HepG2 (cell line): ENCODE measurements around the gene DKKL1.

Experiments
- ZNF607 ChIP-seq: sonication (generic); formaldehyde crosslinking; IDR thresholded peaks from 2 replicates; pipeline ENCODE4 v1.5.1; 2020; ENCODE audit warnings: missing genetic modification reagents, mild to moderate bottlenecking, borderline replicate concordance
- TF ChIP-seq, protein P1 (sequence below), 2 experiments: sonication (generic) in 1 of 2; formaldehyde crosslinking in 1 of 2; IDR thresholded peaks; 2 replicates each; pipeline versions ENCODE4 v1.4.0 to v1.6.1; 2018 to 2020; ENCODE audit warnings: missing genetic modification reagents in 2 of 2, borderline replicate concordance in 1 of 2, low read depth in 1 of 2, mild to moderate bottlenecking in 1 of 2, missing biosample characterization in 1 of 2

GRCh38 chr19:49398931-49399330, 35.3 kb downstream of the DKKL1 start:
- no peak for TF ChIP-seq ZNF607 (CRISPR knock-in tag)
- TF ChIP-seq, protein P1, sequence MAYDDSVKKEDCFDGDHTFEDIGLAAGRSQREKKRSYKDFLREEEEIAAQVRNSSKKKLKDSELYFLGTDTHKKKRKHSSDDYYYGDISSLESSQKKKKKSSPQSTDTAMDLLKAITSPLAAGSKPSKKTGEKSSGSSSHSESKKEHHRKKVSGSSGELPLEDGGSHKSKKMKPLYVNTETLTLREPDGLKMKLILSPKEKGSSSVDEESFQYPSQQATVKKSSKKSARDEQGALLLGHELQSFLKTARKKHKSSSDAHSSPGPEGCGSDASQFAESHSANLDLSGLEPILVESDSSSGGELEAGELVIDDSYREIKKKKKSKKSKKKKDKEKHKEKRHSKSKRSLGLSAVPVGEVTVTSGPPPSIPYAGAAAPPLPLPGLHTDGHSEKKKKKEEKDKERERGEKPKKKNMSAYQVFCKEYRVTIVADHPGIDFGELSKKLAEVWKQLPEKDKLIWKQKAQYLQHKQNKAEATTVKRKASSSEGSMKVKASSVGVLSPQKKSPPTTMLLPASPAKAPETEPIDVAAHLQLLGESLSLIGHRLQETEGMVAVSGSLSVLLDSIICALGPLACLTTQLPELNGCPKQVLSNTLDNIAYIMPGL (CRISPR knock-in tag; IDR thresholded peaks at IDR 0.05; ENCODE audit: borderline replicate concordance in 1 of 2, low read depth in 1 of 2): no peak
